H9 (cell line): Measurements from ENCODE around the gene UBASH3A. TPM values are rescaled to one million over a fixed set of nuclear protein-coding genes. Genes with fewer than 3 reads are reported as not detected.

Experiments
- DNase-seq: peaks from one replicate; pipeline ENCODE4 v3.0.0-alpha.2; 2017
- H2AFZ ChIP-seq: one replicate; pipeline ENCODE4 v1.6.1; 2013; ENCODE audit warnings: mild to moderate bottlenecking, low read length, control low read depth, moderate library complexity
- H2AK5ac ChIP-seq: 2 replicates; pipeline ENCODE4 v1.6.1; 2013; ENCODE audit warnings: low read length, control low read depth, mixed read lengths; ENCODE audit not compliant: insufficient read length
- H2BK120ac ChIP-seq: one replicate; pipeline ENCODE4 v1.6.1; 2013; ENCODE audit warnings: low read depth, mild to moderate bottlenecking, low read length, control low read depth, inconsistent platforms; ENCODE audit not compliant: poor library complexity, severe bottlenecking
- H2BK12ac ChIP-seq: 2 replicates; pipeline ENCODE4 v1.6.1; 2013; ENCODE audit warnings: low read length, control low read depth, mixed read lengths, low read depth; ENCODE audit not compliant: insufficient read length
- H2BK15ac ChIP-seq: 2 replicates; pipeline ENCODE4 v1.6.1; 2013; ENCODE audit warnings: low read depth, low read length, control low read depth
- H2BK20ac ChIP-seq: one replicate; pipeline ENCODE4 v1.6.1; 2013; ENCODE audit warnings: low read depth, mild to moderate bottlenecking, low read length, control low read depth, inconsistent platforms; ENCODE audit not compliant: poor library complexity, severe bottlenecking
- H2BK5ac ChIP-seq: 2 replicates; pipeline ENCODE4 v1.6.1; 2013; ENCODE audit warnings: low read length, control low read depth, mixed read lengths; ENCODE audit not compliant: insufficient read length
- H3K14ac ChIP-seq: 2 replicates; pipeline ENCODE4 v1.6.1; 2013; ENCODE audit warnings: low read length, control low read depth; ENCODE audit not compliant: insufficient read depth
- H3K18ac ChIP-seq: 2 replicates; pipeline ENCODE4 v1.6.1; 2013; ENCODE audit warnings: low read depth, mild to moderate bottlenecking, mixed read lengths, low read length, control low read depth; ENCODE audit not compliant: insufficient read length
- H3K23ac ChIP-seq: 2 replicates; pipeline ENCODE4 v1.6.1; 2013; ENCODE audit warnings: low read length, control low read depth, mixed read lengths, low read depth; ENCODE audit not compliant: insufficient read length
- H3K23me2 ChIP-seq: 2 replicates; pipeline ENCODE4 v1.6.1; 2013; ENCODE audit warnings: low read depth, mild to moderate bottlenecking, mixed read lengths, low read length, control low read depth; ENCODE audit not compliant: insufficient read length, poor library complexity, severe bottlenecking
- H3K27ac ChIP-seq: 2 replicates; pipeline ENCODE4 v1.5.1; 2013; ENCODE audit warnings: low read length, control low read depth, mixed read lengths, low read depth; ENCODE audit not compliant: insufficient read length
- H3K27me3 ChIP-seq: 2 replicates; pipeline ENCODE4 v1.6.1; 2013; ENCODE audit warnings: low read length, control low read depth, inconsistent platforms; ENCODE audit not compliant: insufficient read depth
- H3K4ac ChIP-seq: 2 replicates; pipeline ENCODE4 v1.6.1; 2013; ENCODE audit warnings: low read depth, mild to moderate bottlenecking, control low read depth, inconsistent platforms, low read length, moderate library complexity
- H3K4me1 ChIP-seq: 2 replicates; pipeline ENCODE4 v1.6.1; 2013; ENCODE audit warnings: low read length, control low read depth, inconsistent platforms; ENCODE audit not compliant: insufficient read depth
- H3K4me2 ChIP-seq: 2 replicates; pipeline ENCODE4 v1.6.1; 2013; ENCODE audit warnings: low read length, control low read depth, mixed read lengths; ENCODE audit not compliant: insufficient read length, insufficient read depth
- H3K56ac ChIP-seq: 2 replicates; pipeline ENCODE4 v1.6.1; 2013; ENCODE audit warnings: low read depth, mild to moderate bottlenecking, mixed read lengths, low read length, control low read depth; ENCODE audit not compliant: insufficient read length
- H3K79me1 ChIP-seq: 2 replicates; pipeline ENCODE4 v1.6.1; 2013; ENCODE audit warnings: low read depth, mild to moderate bottlenecking, moderate library complexity, low read length, control low read depth, inconsistent platforms; ENCODE audit not compliant: insufficient read depth, poor library complexity, severe bottlenecking
- H3K79me2 ChIP-seq: 2 replicates; pipeline ENCODE4 v1.6.1; 2013; ENCODE audit warnings: low read length, control low read depth, inconsistent platforms; ENCODE audit not compliant: insufficient read depth
- H3K9ac ChIP-seq: 2 replicates; pipeline ENCODE4 v1.6.1; 2013; ENCODE audit warnings: low read length, control low read depth, mixed read lengths; ENCODE audit not compliant: insufficient read length; ENCODE audit errors: extremely low read depth
- H3K9me3 ChIP-seq: one replicate; pipeline ENCODE4 v1.6.1; 2013; ENCODE audit warnings: low read depth, low read length, inconsistent platforms; ENCODE audit not compliant: control insufficient read depth
- H3T11ph ChIP-seq: one replicate; pipeline ENCODE4 v1.6.1; 2013; ENCODE audit warnings: mild to moderate bottlenecking, low read length, control low read depth, inconsistent platforms
- H4K20me1 ChIP-seq: one replicate; pipeline ENCODE4 v1.6.1; 2013; ENCODE audit not compliant: control insufficient read depth, insufficient read length, insufficient read depth
- H4K5ac ChIP-seq: 2 replicates; pipeline ENCODE4 v1.6.1; 2013; ENCODE audit warnings: low read depth, mild to moderate bottlenecking, mixed read lengths, low read length, control low read depth; ENCODE audit not compliant: insufficient read length
- H4K8ac ChIP-seq: replicated peaks from 2 replicates; pipeline ENCODE4 v1.6.1; 2013; ENCODE audit warnings: low read length, control low read depth, mixed read lengths, low read depth; ENCODE audit not compliant: insufficient read length
- H4K91ac ChIP-seq: 2 replicates; pipeline ENCODE4 v1.6.1; 2013; ENCODE audit warnings: low read depth, mild to moderate bottlenecking, moderate library complexity, mixed read lengths, low read length, control low read depth; ENCODE audit not compliant: insufficient read length
- H3K27ac Mint-ChIP-seq, 3 experiments: 2 replicates in 2 of 3; 3 replicates in 1 of 3; pipeline ENCODE4 v1.8.0; 2020 to 2021; ENCODE audit warnings: mixed read lengths in 3 of 3, mild to moderate bottlenecking in 1 of 3, moderate library complexity in 1 of 3
- H3K27me3 Mint-ChIP-seq: 2 replicates; pipeline ENCODE4 v1.8.0; 2021; ENCODE audit warnings: low read depth, mild to moderate bottlenecking, moderate library complexity, mixed read lengths
- H3K36me3 Mint-ChIP-seq, 3 experiments: 2 replicates in 2 of 3; 3 replicates in 1 of 3; pipeline ENCODE4 v1.8.0; 2020 to 2021; ENCODE audit warnings: low read depth in 3 of 3, mixed read lengths in 3 of 3; ENCODE audit not compliant: insufficient read depth in 1 of 3
- H3K4me1 Mint-ChIP-seq, 2 experiments: 2 replicates each; pipeline ENCODE4 v1.8.0; 2020; ENCODE audit warnings: mixed read lengths in 2 of 2
- H3K4me3 Mint-ChIP-seq, 2 experiments: 2 replicates in 1 of 2; 3 replicates in 1 of 2; pipeline ENCODE4 v1.8.0; 2020 to 2021; ENCODE audit warnings: mild to moderate bottlenecking in 2 of 2, mixed read lengths in 2 of 2, moderate library complexity in 1 of 2
- H3K9me3 Mint-ChIP-seq, 2 experiments: 2 replicates in 1 of 2; 3 replicates in 1 of 2; pipeline ENCODE4 v1.8.0; 2020; ENCODE audit warnings: mild to moderate bottlenecking in 2 of 2, mixed read lengths in 2 of 2, moderate library complexity in 1 of 2
- WGBS: extraction: QIAGEN DNeasy Blood & Tissue Kit; methylation state at CpG from one replicate; pipeline ENCODE4 v1.1.7; 2013; ENCODE audit warnings: missing lambda C conversion rate, low lambda C conversion rate, mixed read lengths; ENCODE audit not compliant: insufficient read length; ENCODE audit errors: extremely low coverage; 5-methylcytosine and 5-hydroxymethylcytosine counted together
- total RNA-seq: library from RNA; stranded (reverse); gene quantifications from 2 replicates; pipeline ENCODE4 v1.2.1, GENCODE V29; 2021
- TF ChIP-seq, protein P1 (sequence below): fragments of 200-600 bp; sonication (generic); conservative IDR thresholded peaks from 3 replicates; pipeline ENCODE4 v1.8.0; 2021; ENCODE audit warnings: antibody characterized with exemption, mild to moderate bottlenecking

UBASH3A gene
- total RNA-seq, 1 experiment from 2014 or later = not detected

DNA sequence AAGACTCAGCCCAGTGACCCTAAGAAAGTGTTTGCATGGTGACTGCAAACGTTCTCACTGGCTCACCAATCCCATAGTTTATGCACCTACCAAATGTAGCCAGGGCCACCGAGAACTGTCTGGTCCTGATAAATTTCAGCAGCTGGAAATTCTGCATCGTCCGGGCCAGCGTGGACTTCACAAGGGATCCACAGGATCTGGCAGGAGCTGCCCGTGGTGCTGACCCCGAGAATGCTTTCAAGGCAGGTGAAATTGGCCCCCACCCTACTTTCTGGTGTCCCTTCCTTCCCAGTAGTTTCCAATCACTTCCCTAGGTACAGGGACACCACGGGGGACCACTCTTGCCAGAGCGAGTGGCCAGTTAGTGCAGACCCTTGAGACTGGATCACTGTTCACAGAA lies 26.2 kb downstream of the UBASH3A start:
- Histone ChIP-seq H2BK20ac (no peak overlapping the region), H4K20me1 (no peaks in the 10 kb centered on the region), H3K79me2 (no peaks in the 10 kb centered on the region), H2BK12ac (no peak overlapping the region), H3K27me3 (no peaks in the 10 kb centered on the region), H3K9ac (no peak overlapping the region), H2BK15ac (no peak overlapping the region), H2AK5ac (no peak overlapping the region), H3K18ac (no peak overlapping the region), H3K4ac (no peak overlapping the region), H4K91ac (no peak overlapping the region), H3K27ac (no peak overlapping the region), H3K4me1 (no peaks in the 10 kb centered on the region), H3K23ac (no peak overlapping the region), H4K5ac (no peak overlapping the region), H3K4me2 (no peak overlapping the region), H3K56ac (no peak overlapping the region), H3K23me2 (no peaks in the 10 kb centered on the region), H2BK120ac (no peak overlapping the region), H3K79me1 (no peaks in the 10 kb centered on the region), H2BK5ac (no peak overlapping the region), H3K14ac (no peak overlapping the region), H3T11ph (no peak overlapping the region), H2AFZ (no peak overlapping the region), H3K9me3 (no peaks in the 10 kb centered on the region), H4K8ac (no peak overlapping the region)
- no peak for DNase-seq
- H3K4me3 Mint-ChIP-seq = no peak overlapping the region
- WGBS = no CpG with 5 or more reads among the region's 9 CpGs
- H3K27ac Mint-ChIP-seq = no peak overlapping the region
- peaks cover 45% of the 10 kb centered on the region for H3K27me3 Mint-ChIP-seq
- no peaks in the 10 kb centered on the region for H3K36me3 Mint-ChIP-seq
- peaks cover 14 to 20% of the 10 kb centered on the region in 2 experiments for H3K9me3 Mint-ChIP-seq
- H3K4me1 Mint-ChIP-seq = no peaks in the 10 kb centered on the region
- TF ChIP-seq, protein P1, sequence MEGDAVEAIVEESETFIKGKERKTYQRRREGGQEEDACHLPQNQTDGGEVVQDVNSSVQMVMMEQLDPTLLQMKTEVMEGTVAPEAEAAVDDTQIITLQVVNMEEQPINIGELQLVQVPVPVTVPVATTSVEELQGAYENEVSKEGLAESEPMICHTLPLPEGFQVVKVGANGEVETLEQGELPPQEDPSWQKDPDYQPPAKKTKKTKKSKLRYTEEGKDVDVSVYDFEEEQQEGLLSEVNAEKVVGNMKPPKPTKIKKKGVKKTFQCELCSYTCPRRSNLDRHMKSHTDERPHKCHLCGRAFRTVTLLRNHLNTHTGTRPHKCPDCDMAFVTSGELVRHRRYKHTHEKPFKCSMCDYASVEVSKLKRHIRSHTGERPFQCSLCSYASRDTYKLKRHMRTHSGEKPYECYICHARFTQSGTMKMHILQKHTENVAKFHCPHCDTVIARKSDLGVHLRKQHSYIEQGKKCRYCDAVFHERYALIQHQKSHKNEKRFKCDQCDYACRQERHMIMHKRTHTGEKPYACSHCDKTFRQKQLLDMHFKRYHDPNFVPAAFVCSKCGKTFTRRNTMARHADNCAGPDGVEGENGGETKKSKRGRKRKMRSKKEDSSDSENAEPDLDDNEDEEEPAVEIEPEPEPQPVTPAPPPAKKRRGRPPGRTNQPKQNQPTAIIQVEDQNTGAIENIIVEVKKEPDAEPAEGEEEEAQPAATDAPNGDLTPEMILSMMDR = no peak
